Parietal lobe (tissue), 1 donor: ENCODE data around the gene FEM1B. TPM values are rescaled to one million over a fixed set of nuclear protein-coding genes. Genes with fewer than 3 reads are reported as not detected.

ENCODE experiments used
- total RNA-seq: library from RNA; depleted of rRNA; stranded (reverse); fragments of >200 nt; gene quantifications from one replicate; pipeline ENCODE4 v1.2.3, GENCODE V29; 2014

Gene FEM1B
- 160 TPM for total RNA-seq

GRCh38 chr15:68277603-68278344 is at the start of gene FEM1B:
FEM1B (plus strand) TSS chr15:68277745; CDS start chr15:68278418, 673 bp downstream.

GRCh38 chr15:68229386-68230156 is 48.0 kb upstream of the FEM1B start, which contains the start of gene CLN6:
CLN6 (minus strand) TSS chr15:68229728; CDS start chr15:68229584, 144 bp downstream.

Other genes starting within 250 kb of the FEM1B start
- gene PIAS1, start 223.4 kb upstream of the FEM1B start, total RNA-seq: 50.7 TPM
- 8.1 TPM for gene CALML4, start 72.4 kb upstream of the FEM1B start, total RNA-seq
- 17.5 TPM for gene CLN6, start 48.0 kb upstream of the FEM1B start, total RNA-seq
- gene ITGA11, start 154.4 kb downstream of the FEM1B start, total RNA-seq: 0.94 TPM